C4-2B (cell line): ENCODE data around the gene BLVRB.

Source experiments
- CTCF ChIP-seq: fragments of 450-650 bp; conservative IDR thresholded peaks from 2 replicates; pipeline ENCODE4 v1.5.1; 2017; ENCODE audit warnings: mild to moderate bottlenecking
- ZFX ChIP-seq: fragments of 450-650 bp; IDR thresholded peaks from 2 replicates; pipeline ENCODE4 v1.6.1; 2017

- no peak for TF ChIP-seq CTCF
- TF ChIP-seq ZFX: no peak
These were observed 67.0 kb downstream of the BLVRB start for GRCh38 chr19:40398417-40399131.
